Neural cell (in vitro differentiated cells): Measurements from ENCODE around the gene RHOBTB1.

Experiments
- EP300 ChIP-seq: fragments of 450-650 bp; conservative IDR thresholded peaks from 2 replicates; pipeline ENCODE4 v1.6.1; 2014; ENCODE audit warnings: antibody characterized with exemption, mild to moderate bottlenecking, moderate library complexity; ENCODE audit not compliant: poor library complexity, severe bottlenecking
- EZH2 ChIP-seq: fragments of 200-600, 300-800 bp; shearing (Covaris generic), sonication (generic); IDR thresholded peaks from 2 replicates; pipeline ENCODE4 v1.6.1; 2014; ENCODE audit warnings: antibody characterized with exemption, low read length, borderline replicate concordance, mild to moderate bottlenecking; ENCODE audit not compliant: insufficient read depth, poor library complexity, severe bottlenecking
- POLR2AphosphoS5 ChIP-seq: IDR thresholded peaks from 2 replicates; pipeline ENCODE4 v1.6.1; 2012
- RAD21 ChIP-seq: fragments of 450-650 bp; conservative IDR thresholded peaks from 2 replicates; pipeline ENCODE4 v1.6.1; 2014; ENCODE audit warnings: antibody characterized with exemption, mild to moderate bottlenecking, moderate library complexity
- TAF1 ChIP-seq: IDR thresholded peaks from 2 replicates; pipeline ENCODE4 v1.6.1; 2012; ENCODE audit warnings: low read depth
- TF ChIP-seq, protein P1 (sequence below): fragments of 450-650 bp; IDR thresholded peaks from 2 replicates; pipeline ENCODE4 v1.5.1; 2014; ENCODE audit warnings: antibody characterized with exemption, mild to moderate bottlenecking, moderate library complexity; ENCODE audit not compliant: poor library complexity, severe bottlenecking
- TF ChIP-seq, protein P2 (sequence below): IDR thresholded peaks from 2 replicates; pipeline ENCODE4 v1.6.1; 2012; ENCODE audit warnings: borderline replicate concordance

DNA sequence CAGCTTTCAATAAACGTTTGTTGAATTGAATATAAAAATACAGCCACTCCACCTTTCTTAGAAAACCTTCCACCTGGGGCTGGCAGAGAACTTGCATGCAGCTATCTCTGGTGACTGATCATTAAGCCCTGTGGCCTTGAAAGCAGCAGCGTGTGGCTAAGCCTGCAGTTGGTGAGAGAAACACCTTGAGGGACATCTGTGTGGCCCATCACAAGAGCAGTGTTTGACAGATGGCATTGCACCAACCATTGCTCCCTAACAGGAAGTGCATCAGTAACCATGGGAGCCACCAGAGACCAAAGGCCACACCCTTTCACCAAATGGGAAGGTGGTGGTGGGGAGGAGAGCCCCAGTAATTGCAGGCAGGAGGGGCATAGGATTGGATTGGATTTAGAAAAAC is 22.4 kb downstream of the RHOBTB1 start:
- TF ChIP-seq TAF1 = no peak
- TF ChIP-seq, protein P1, sequence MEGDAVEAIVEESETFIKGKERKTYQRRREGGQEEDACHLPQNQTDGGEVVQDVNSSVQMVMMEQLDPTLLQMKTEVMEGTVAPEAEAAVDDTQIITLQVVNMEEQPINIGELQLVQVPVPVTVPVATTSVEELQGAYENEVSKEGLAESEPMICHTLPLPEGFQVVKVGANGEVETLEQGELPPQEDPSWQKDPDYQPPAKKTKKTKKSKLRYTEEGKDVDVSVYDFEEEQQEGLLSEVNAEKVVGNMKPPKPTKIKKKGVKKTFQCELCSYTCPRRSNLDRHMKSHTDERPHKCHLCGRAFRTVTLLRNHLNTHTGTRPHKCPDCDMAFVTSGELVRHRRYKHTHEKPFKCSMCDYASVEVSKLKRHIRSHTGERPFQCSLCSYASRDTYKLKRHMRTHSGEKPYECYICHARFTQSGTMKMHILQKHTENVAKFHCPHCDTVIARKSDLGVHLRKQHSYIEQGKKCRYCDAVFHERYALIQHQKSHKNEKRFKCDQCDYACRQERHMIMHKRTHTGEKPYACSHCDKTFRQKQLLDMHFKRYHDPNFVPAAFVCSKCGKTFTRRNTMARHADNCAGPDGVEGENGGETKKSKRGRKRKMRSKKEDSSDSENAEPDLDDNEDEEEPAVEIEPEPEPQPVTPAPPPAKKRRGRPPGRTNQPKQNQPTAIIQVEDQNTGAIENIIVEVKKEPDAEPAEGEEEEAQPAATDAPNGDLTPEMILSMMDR = no peak
- TF ChIP-seq RAD21 = no peak
- no peak for TF ChIP-seq EZH2
- TF ChIP-seq POLR2AphosphoS5 = no peak
- no peak for TF ChIP-seq EP300
- TF ChIP-seq, protein P2, sequence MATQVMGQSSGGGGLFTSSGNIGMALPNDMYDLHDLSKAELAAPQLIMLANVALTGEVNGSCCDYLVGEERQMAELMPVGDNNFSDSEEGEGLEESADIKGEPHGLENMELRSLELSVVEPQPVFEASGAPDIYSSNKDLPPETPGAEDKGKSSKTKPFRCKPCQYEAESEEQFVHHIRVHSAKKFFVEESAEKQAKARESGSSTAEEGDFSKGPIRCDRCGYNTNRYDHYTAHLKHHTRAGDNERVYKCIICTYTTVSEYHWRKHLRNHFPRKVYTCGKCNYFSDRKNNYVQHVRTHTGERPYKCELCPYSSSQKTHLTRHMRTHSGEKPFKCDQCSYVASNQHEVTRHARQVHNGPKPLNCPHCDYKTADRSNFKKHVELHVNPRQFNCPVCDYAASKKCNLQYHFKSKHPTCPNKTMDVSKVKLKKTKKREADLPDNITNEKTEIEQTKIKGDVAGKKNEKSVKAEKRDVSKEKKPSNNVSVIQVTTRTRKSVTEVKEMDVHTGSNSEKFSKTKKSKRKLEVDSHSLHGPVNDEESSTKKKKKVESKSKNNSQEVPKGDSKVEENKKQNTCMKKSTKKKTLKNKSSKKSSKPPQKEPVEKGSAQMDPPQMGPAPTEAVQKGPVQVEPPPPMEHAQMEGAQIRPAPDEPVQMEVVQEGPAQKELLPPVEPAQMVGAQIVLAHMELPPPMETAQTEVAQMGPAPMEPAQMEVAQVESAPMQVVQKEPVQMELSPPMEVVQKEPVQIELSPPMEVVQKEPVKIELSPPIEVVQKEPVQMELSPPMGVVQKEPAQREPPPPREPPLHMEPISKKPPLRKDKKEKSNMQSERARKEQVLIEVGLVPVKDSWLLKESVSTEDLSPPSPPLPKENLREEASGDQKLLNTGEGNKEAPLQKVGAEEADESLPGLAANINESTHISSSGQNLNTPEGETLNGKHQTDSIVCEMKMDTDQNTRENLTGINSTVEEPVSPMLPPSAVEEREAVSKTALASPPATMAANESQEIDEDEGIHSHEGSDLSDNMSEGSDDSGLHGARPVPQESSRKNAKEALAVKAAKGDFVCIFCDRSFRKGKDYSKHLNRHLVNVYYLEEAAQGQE = no peak
